Kidney (tissue), 14 donors: ENCODE measurements around the gene IFFO2. TPM values are rescaled to one million over a fixed set of nuclear protein-coding genes. Genes with fewer than 3 reads are reported as not detected.

ENCODE experiments used
- DNase-seq, 5 donors: peaks; one replicate each; pipeline ENCODE4 v3.0.0-alpha.2; 2013 to 2020
- FAIRE-seq: peaks from 2 replicates; lab custom pipeline; 2012; peaks lifted over from hg19 to GRCh38; lab: Jason Lieb, UNC
- H3K27ac ChIP-seq, 2 donors: one replicate each; pipeline ENCODE4 v1.7.0; 2013; ENCODE audit warnings: low read depth in 2 of 2, low read length in 2 of 2, inconsistent platforms in 1 of 2
- H3K27me3 ChIP-seq: one replicate; pipeline ENCODE4 v1.7.1; 2013; ENCODE audit warnings: low read length, inconsistent platforms; ENCODE audit not compliant: control insufficient read depth, insufficient read depth
- H3K36me3 ChIP-seq, 3 donors: one replicate each; pipeline versions ENCODE4 v1.7.0 to v1.7.1; 2013; ENCODE audit warnings: low read length in 3 of 3, control low read depth in 1 of 3, inconsistent platforms in 1 of 3; ENCODE audit not compliant: insufficient read depth in 3 of 3, control insufficient read depth in 2 of 3
- H3K4me1 ChIP-seq, 3 donors: one replicate each; pipeline versions ENCODE4 v1.7.0 to v1.7.1; 2013; ENCODE audit warnings: low read length in 3 of 3, inconsistent platforms in 1 of 3, low read depth in 1 of 3; ENCODE audit not compliant: control insufficient read depth in 2 of 3, insufficient read depth in 2 of 3
- H3K4me3 ChIP-seq, 3 donors: one replicate each; pipeline versions ENCODE4 v1.7.0 to v1.8.1; 2013; ENCODE audit warnings: low read length in 3 of 3, control low read depth in 1 of 3, inconsistent platforms in 1 of 3
- H3K9ac ChIP-seq, 3 donors: one replicate each; pipeline versions ENCODE4 v1.7.0 to v1.7.1; 2013; ENCODE audit warnings: low read length in 3 of 3, control low read depth in 1 of 3, inconsistent platforms in 1 of 3
- H3K9me3 ChIP-seq, 3 donors: one replicate each; pipeline versions ENCODE4 v1.7.0 to v1.7.1; 2013; ENCODE audit warnings: low read length in 3 of 3, control low read depth in 1 of 3, inconsistent platforms in 1 of 3; ENCODE audit not compliant: control insufficient read depth in 2 of 3, insufficient read depth in 1 of 3
- intact Hi-C: fragments of 100-400 bp; cut with DNase I; formaldehyde crosslinking; loops from one replicate; pipeline ENCODE4 v1.11.1; 2022
- polyA plus RNA-seq: library from polyadenylated mRNA; stranded (reverse); fragments of 350-450 nt; fragmentation: Illumina TruSeq; extraction: RNeasy Lipid Tissue Mini Kit (QIAGEN cat#74804); gene quantifications from one replicate; pipeline ENCODE4 v1.2.3, GENCODE V29; 2014; ENCODE audit warnings: low read depth, low replicate concordance; ENCODE audit not compliant: insufficient read depth
- total RNA-seq: library from RNA; stranded (reverse); fragmentation: NEBNext Ultra II Directional; extraction: Animal tissue kit (Norgen Biotek cat#: 25700); gene quantifications from one replicate; pipeline ENCODE4 v1.2.1, GENCODE V29; 2021
- TF ChIP-seq, protein P1 (sequence below): IDR thresholded peaks from 3 replicates; pipeline ENCODE4 v1.5.1; 2012; ENCODE audit warnings: mild to moderate bottlenecking, moderate library complexity, borderline replicate concordance; ENCODE audit not compliant: insufficient read depth; ENCODE audit errors: extremely low read depth
- donor health status: control.
- donor health status: control.
- donor health status: control.
- donor health status: control.
- donor health status: control.
- donor health status: DM: yes; HTN: yes; CAD: no.
- donor health status: Normal renal cell carcinoma (clear cell type).

Gene IFFO2
- total and polyA plus RNA-seq, 2 donors from 2014 or later = 7.5 to 23.1 TPM

DNA sequence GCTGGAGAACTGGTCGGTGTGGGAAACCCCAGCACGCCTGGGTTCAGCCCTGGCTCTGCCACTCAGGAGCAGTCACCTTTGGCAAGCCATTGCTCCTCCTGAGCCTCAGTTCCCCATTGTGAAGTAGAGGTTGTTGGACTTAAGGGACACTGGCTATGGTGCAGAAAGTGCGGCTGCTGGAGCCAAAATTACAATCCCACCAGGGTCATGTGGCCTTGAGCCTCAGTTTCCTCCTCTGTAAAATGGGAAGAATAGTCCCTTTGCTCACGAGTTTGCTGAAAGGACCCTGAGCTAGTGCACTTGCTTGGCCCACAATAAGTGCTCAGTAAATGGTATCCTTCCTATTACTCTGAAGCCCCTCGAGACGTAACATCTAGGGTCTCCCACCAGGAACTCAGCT, 82.4 kb downstream of the IFFO2 start:
- no peaks in the 10 kb centered on the region for H3K9me3 ChIP-seq
- intact Hi-C loops = loop anchor here (10.0 kb wide), 1 partner anchor 269 kb away; no protein-coding TSS in a partner anchor
- peaks cover 0 to under 1% (median 0%) of the 10 kb centered on the region in 3 donors for H3K4me1 ChIP-seq
- no peak overlapping the region for H3K27ac ChIP-seq
- peaks cover 0 to 42% (median 23%) of the 10 kb centered on the region in 3 donors for H3K36me3 ChIP-seq
- H3K27me3 ChIP-seq = no peaks in the 10 kb centered on the region
- no peak overlapping the region for H3K9ac ChIP-seq
- H3K4me3 ChIP-seq = no peak overlapping the region
- DNase-seq = no peak
- FAIRE-seq = no peak
- TF ChIP-seq, protein P1, sequence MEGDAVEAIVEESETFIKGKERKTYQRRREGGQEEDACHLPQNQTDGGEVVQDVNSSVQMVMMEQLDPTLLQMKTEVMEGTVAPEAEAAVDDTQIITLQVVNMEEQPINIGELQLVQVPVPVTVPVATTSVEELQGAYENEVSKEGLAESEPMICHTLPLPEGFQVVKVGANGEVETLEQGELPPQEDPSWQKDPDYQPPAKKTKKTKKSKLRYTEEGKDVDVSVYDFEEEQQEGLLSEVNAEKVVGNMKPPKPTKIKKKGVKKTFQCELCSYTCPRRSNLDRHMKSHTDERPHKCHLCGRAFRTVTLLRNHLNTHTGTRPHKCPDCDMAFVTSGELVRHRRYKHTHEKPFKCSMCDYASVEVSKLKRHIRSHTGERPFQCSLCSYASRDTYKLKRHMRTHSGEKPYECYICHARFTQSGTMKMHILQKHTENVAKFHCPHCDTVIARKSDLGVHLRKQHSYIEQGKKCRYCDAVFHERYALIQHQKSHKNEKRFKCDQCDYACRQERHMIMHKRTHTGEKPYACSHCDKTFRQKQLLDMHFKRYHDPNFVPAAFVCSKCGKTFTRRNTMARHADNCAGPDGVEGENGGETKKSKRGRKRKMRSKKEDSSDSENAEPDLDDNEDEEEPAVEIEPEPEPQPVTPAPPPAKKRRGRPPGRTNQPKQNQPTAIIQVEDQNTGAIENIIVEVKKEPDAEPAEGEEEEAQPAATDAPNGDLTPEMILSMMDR = no peak

DNA sequence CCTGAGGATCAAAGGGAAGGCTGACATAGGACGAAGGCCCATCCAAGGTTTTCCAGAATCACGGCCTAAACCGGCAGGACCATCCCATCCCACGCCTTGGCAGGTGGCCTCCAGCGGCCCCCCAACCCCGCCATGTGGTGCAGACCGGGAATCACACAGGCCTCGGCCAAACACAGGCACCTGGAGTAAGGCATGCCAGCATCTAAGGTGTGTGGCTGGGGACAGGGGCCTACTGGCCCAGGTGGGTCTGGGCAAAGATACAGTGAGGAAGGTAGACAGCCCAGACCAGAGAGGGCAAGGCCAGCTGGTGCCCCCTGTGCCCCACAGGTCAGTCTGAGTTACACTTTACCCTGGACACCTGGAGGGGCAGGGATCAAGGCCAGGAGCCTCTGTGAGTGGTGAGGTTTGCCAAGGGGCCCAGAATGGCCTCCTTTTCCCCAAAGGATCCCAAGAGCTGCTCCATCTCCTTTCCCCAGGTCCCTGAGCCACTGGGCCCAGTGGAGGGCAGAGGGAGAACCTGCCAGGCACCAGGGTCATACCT, 84.3 kb downstream of the IFFO2 start:
- TF ChIP-seq, protein P1 = no peak

DNA sequence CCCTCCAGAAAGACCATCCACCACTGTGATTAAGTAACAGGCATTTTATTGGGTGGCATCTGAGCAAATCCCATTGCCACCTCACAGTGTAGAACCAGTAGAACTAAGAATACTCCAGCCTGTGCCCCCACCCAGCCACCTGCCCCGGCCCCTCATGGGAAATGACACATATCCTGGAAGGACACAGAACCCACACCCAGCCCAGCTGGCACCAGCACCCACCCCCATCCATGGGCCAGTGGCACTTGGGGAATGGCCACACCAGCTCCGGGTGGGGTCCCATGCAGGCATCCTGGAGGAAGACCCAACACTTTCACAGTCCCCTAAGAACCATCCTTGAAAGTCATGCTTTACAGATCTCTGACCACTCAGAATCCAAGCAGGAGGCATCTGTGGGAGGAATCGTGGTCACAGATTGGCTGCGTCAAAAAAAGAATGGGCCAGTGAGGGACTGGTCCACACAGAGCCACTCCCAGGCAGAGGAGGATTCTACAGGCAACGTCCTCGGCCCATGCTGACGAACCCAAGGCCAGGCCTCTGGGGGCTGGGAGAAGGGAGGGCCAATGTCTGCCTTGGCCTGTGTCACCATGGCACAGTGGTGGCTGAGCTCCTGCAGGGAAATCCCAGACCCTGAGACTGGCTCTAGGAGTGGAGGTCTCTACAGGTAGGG, 84.9 kb downstream of the IFFO2 start:
- Histone ChIP-seq H3K4me3 (no peak overlapping the region), H3K4me1 (no peaks in the 10 kb centered on the region), H3K27me3 (no peaks in the 10 kb centered on the region), H3K9me3 (no peaks in the 10 kb centered on the region), H3K36me3 (peaks cover 0 to 34% (median 15%) of the 10 kb centered on the region in 3 donors), H3K27ac (no peak overlapping the region), H3K9ac (no peak overlapping the region)
- no peak for FAIRE-seq
- DNase-seq = no peak
- TF ChIP-seq, protein P1 = no peak
- intact Hi-C loops = loop anchor here (10.0 kb wide), 1 partner anchor 267 kb away; no protein-coding TSS in a partner anchor

More for the DNA sequence above, 84.3 kb downstream of the IFFO2 start:
- FAIRE-seq (no peak), DNase-seq (no peak)
- Histone ChIP-seq H3K4me3 (no peak overlapping the region), H3K27ac (no peak overlapping the region), H3K4me1 (no peaks in the 10 kb centered on the region), H3K27me3 (no peaks in the 10 kb centered on the region), H3K36me3 (peaks cover 0 to 40% (median 19%) of the 10 kb centered on the region in 3 donors), H3K9ac (no peak overlapping the region), H3K9me3 (no peaks in the 10 kb centered on the region)
- intact Hi-C loops = loop anchor here (10.0 kb wide), 1 partner anchor 267 kb away; no protein-coding TSS in a partner anchor
